Mesothelial cell of epicardium (in vitro differentiated cells): ENCODE data around the gene FAM124A. TPM values are rescaled to one million over a fixed set of nuclear protein-coding genes. Genes with fewer than 3 reads are reported as not detected.

Experiments used
- DNase-seq, 2 experiments: peaks; one replicate each; pipeline ENCODE4 v3.0.0; 2021; ENCODE audit warnings: low spot score in 2 of 2; ENCODE audit not compliant: unreplicated experiment in 2 of 2
- H3K27ac Mint-ChIP-seq: 2 replicates; pipeline ENCODE4 v1.8.0; 2021; ENCODE audit warnings: mixed read lengths
- H3K27me3 Mint-ChIP-seq: 2 replicates; pipeline ENCODE4 v1.8.0; 2021; ENCODE audit warnings: low read depth, mixed read lengths
- H3K36me3 Mint-ChIP-seq: 2 replicates; pipeline ENCODE4 v1.8.0; 2021; ENCODE audit warnings: mixed read lengths
- H3K4me1 Mint-ChIP-seq: 2 replicates; pipeline ENCODE4 v1.8.0; 2021; ENCODE audit warnings: mixed read lengths
- H3K4me3 Mint-ChIP-seq: 2 replicates; pipeline ENCODE4 v1.8.0; 2021; ENCODE audit warnings: mild to moderate bottlenecking, moderate library complexity, mixed read lengths
- H3K9me3 Mint-ChIP-seq: 2 replicates; pipeline ENCODE4 v1.8.0; 2021; ENCODE audit warnings: mixed read lengths
- total RNA-seq: library from RNA; stranded (reverse); gene quantifications from 3 replicates; pipeline ENCODE4 v1.2.1, GENCODE V29; 2021
- TF ChIP-seq, protein P1 (sequence below): fragments of 200-600 bp; sonication (generic); IDR thresholded peaks from one replicate; pipeline ENCODE4 v1.5.0; 2021; ENCODE audit warnings: antibody characterized with exemption; ENCODE audit not compliant: unreplicated experiment

The FAM124A gene
- total RNA-seq, 1 donor from 2014 or later, result 0.78 TPM

DNA sequence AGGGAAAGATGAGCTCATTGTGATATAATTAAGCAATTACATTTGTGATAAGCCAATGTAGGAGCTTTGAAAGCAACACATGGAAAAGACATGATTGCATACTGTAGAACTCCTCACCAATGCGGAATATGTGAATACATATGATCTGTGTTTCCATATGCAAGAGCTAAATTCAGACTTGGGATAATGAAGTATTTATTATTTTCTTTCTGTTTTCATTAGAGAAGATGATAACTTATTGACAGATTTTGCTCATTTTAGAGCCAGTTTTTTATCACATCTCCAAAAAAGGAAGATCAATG, 14.2 kb downstream of the FAM124A start:
- TF ChIP-seq, protein P1, sequence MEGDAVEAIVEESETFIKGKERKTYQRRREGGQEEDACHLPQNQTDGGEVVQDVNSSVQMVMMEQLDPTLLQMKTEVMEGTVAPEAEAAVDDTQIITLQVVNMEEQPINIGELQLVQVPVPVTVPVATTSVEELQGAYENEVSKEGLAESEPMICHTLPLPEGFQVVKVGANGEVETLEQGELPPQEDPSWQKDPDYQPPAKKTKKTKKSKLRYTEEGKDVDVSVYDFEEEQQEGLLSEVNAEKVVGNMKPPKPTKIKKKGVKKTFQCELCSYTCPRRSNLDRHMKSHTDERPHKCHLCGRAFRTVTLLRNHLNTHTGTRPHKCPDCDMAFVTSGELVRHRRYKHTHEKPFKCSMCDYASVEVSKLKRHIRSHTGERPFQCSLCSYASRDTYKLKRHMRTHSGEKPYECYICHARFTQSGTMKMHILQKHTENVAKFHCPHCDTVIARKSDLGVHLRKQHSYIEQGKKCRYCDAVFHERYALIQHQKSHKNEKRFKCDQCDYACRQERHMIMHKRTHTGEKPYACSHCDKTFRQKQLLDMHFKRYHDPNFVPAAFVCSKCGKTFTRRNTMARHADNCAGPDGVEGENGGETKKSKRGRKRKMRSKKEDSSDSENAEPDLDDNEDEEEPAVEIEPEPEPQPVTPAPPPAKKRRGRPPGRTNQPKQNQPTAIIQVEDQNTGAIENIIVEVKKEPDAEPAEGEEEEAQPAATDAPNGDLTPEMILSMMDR, result no peak
- H3K36me3 Mint-ChIP-seq, result no peaks in the 10 kb centered on the region
- H3K27me3 Mint-ChIP-seq, result peaks cover 3% of the 10 kb centered on the region

DNA sequence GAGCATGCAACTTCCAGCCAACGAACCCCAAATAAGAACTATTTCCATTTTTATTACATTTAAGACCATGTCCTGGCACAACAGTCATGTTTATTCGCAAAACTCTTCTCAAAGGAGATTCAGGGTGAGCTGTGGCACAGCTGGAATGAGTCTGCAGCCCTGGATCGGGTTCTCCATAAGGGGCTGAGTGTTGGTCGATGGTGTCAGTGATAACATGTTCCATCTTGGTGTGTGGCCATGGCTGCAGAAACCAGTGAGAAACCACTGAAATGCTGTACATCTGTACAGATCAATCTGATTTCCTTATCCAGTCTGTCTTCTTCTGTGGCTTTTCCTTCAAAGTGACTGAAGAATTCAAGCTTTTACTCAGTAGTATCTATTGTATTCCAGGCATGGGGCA, 15.2 kb downstream of the FAM124A start:
- no peaks in the 10 kb centered on the region for H3K9me3 Mint-ChIP-seq

More for the DNA sequence above, 14.2 kb downstream of the FAM124A start:
- Mint-ChIP-seq H3K27ac (no peak overlapping the region), H3K9me3 (no peaks in the 10 kb centered on the region), H3K4me1 (peaks cover 31% of the 10 kb centered on the region), H3K4me3 (no peak overlapping the region)
- DNase-seq, result no peak

DNA sequence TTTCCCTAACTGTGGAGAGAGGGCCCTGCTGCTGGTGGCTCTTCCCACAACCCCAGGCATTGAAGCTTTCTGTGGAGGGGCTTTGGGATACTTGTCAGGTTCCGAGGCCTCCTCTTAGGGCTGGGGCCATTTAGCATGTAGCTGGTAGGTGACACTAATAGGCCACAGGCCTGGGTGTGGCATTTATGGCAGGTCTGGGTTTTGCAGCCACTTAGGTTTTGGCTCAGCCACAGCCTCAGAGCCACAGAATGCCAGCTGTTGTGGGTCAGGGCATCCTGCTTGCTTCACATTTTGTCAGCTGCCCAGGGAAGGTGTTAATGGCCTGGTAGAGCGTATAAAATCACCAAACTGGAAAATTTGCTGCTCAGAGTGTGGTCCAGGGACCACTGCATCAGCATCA, 15.7 kb downstream of the FAM124A start:
- H3K36me3 Mint-ChIP-seq, result no peaks in the 10 kb centered on the region
- peaks cover 46% of the 10 kb centered on the region for H3K4me1 Mint-ChIP-seq
- H3K27me3 Mint-ChIP-seq, result no peaks in the 10 kb centered on the region
- no peak overlapping the region for H3K27ac Mint-ChIP-seq
- TF ChIP-seq, protein P1, result no peak
- no peak for DNase-seq
- no peak overlapping the region for H3K4me3 Mint-ChIP-seq
- no peaks in the 10 kb centered on the region for H3K9me3 Mint-ChIP-seq

More for the DNA sequence above, 15.2 kb downstream of the FAM124A start:
- no peak for DNase-seq
- H3K4me3 Mint-ChIP-seq, result no peak overlapping the region
- no peaks in the 10 kb centered on the region for H3K27me3 Mint-ChIP-seq
- no peak overlapping the region for H3K27ac Mint-ChIP-seq
- no peaks in the 10 kb centered on the region for H3K36me3 Mint-ChIP-seq
- peaks cover 41% of the 10 kb centered on the region for H3K4me1 Mint-ChIP-seq
- TF ChIP-seq, protein P1, result no peak

DNA sequence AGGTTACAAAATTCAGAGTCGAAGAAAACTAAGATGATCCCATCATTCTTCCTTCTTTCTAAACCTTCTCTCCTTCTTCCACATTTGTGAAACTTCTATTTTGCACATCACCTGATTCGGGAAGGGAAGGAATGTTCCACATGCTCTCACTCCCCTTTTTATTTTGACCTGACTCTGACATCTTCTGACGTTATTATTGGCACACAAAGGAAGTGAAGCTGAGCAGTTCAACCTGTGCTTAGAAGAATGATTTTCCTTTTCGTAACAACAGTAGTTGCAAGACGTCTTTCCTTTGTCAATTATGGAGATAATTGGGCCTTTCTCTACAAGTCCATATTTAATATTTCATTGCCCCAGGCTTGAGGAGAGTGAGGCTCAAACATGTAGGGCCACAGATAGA, 18.0 kb downstream of the FAM124A start:
- DNase-seq, result no peak
- H3K27ac Mint-ChIP-seq, result no peak overlapping the region
- H3K36me3 Mint-ChIP-seq, result no peaks in the 10 kb centered on the region
- H3K4me3 Mint-ChIP-seq, result no peak overlapping the region
- H3K9me3 Mint-ChIP-seq, result no peaks in the 10 kb centered on the region
- TF ChIP-seq, protein P1, result no peak
- peaks cover 47% of the 10 kb centered on the region for H3K4me1 Mint-ChIP-seq
- H3K27me3 Mint-ChIP-seq, result peaks cover 10% of the 10 kb centered on the region

DNA sequence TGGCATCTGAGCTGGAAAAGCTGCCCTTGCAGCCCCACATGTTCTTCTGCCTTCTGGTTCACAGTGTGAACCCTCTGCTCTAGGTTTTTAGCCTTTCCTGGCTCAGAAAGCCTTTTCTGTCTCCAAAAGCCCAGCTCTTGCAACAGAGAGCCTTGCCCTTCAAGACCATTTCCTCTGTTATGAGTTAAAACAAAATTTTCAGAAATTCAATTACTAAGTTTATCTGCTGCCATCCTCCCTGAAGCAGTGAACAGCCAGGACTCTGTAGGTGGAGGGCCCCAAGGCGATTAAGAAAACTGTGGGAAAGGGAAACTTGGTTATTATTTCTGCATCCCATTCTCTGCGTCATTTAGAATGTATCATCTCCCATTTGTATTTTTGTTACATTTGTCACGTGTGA, 18.8 kb downstream of the FAM124A start:
- H3K27ac Mint-ChIP-seq, result no peak overlapping the region
- H3K27me3 Mint-ChIP-seq, result peaks cover 10% of the 10 kb centered on the region
- TF ChIP-seq, protein P1, result no peak
- peaks cover 46% of the 10 kb centered on the region for H3K4me1 Mint-ChIP-seq
- no peaks in the 10 kb centered on the region for H3K9me3 Mint-ChIP-seq
- no peak overlapping the region for H3K4me3 Mint-ChIP-seq
- H3K36me3 Mint-ChIP-seq, result no peaks in the 10 kb centered on the region
- no peak for DNase-seq

DNA sequence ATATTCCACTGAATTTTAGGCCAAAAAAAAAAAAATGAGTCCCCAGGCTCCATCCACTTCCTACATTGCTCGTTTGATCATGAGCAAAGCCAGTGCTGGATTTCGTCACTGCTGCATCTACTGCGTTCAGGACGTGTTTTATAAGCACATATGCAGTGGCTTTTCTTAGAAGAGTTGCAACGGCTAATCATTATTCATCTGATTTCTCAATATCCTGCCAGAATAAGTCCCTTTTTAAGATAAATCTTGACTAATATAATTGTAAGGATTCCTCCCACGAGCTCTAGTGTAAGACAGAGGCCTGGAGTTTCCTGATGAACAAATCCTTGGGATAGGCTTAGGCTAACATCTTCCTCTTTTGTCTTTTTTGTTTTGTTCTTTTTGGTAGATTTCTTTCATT, 19.5 kb downstream of the FAM124A start:
- peaks cover 50% of the 10 kb centered on the region for H3K4me1 Mint-ChIP-seq

More for the DNA sequence above, 19.5 kb downstream of the FAM124A start:
- H3K36me3 Mint-ChIP-seq, result no peaks in the 10 kb centered on the region
- no peak for DNase-seq
- H3K27me3 Mint-ChIP-seq, result peaks cover 10% of the 10 kb centered on the region
- no peaks in the 10 kb centered on the region for H3K9me3 Mint-ChIP-seq
- peak overlapping the region; percentile 74 for H3K27ac Mint-ChIP-seq
- H3K4me3 Mint-ChIP-seq, result no peak overlapping the region
- TF ChIP-seq, protein P1, result no peak
